ENCODE data around the gene OGDH. TPM values are rescaled to one million over a fixed set of nuclear protein-coding genes. Genes with fewer than 3 reads are reported as not detected.
"Not testable (repeated sequence)": the region's sequence is repeated elsewhere in the genome, so short reads cannot be mapped to it uniquely, and the experiment has no call there.

OGDH gene
- polyA plus RNA-seq (ENCODE audit: insufficient read length in 4 of 4), result 10 to 100 TPM; 86.3 to 99.6 (median 94.2) TPM

DNA sequence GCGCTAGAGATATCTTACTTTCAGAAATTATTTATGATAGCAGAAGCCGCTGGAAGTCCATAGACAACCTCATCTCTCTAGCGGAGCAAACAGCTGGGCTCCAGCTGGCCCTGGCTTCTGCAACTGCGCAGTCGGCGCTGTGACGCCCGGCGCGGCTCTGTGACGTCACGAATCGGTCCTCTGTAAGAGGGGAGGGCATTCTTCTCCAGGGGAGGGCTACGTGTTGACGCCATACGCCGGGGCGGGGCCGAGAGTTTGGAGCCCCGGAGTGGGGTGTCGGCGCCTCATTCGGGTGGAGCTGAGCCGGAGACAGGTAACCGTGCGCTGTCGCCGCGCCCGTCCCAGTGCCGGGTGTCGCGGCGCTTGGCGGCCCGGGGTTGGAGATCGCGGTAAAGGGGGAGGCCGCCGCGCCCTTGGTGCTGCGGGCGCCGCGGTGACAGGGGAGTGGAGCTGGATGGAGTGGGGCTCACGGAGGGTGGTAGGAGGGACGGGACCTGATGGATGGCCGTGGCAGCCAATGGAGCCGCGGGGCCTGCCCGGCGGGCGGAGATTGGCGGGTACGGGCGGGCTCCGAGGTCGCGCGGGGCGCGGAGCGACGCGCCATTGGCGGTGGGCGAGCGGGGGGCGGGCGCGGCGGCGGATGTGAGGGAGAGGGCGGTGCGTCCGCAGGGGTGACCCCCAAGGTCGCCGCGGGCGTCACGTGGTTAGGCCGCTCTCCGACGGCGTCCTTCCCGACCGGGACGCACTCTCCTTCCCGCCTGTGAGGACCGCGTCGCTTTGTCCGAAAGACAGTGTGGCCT is at the start of gene OGDH:
TSS of gene OGDH (plus strand) at position 287 of the 800 bp plus-strand sequence. CDS start 17,717 bp downstream, outside the sequence.
- DNase-seq (ENCODE audit: low read depth in 4 of 4, low spot score in 3 of 4), result peak; percentile 96 to 99 (median 98)

GRCh38 chr7:44557485-44557884 is 48.9 kb upstream of the OGDH start:
- DNase-seq (ENCODE audit: low read depth in 4 of 4, low spot score in 3 of 4), result no peak

GRCh38 chr7:44559485-44559884 is 46.9 kb upstream of the OGDH start:
- no peak for DNase-seq (ENCODE audit: low read depth in 4 of 4, low spot score in 3 of 4)

DNA sequence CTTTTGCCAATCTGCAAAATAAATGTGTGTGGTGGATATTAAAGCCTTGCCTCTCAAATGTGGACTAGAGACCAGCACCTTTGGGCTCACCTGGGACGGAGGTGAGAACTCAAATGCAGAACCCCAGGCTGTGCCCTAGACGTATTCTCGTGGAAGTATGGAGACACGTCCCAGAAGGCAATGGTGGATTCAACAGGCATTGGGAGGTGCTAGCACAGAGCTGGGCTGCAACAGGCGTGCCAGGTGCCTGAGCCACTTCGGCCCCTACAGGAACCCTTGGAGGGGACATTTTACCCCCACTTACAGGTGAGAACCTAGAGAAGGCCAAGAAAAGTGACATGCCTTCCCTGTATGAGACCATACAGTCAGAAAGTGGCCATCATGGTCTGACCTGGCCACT is 44.9 kb upstream of the OGDH start:
- DNase-seq (ENCODE audit: low read depth in 4 of 4, low spot score in 3 of 4), result no peak

DNA sequence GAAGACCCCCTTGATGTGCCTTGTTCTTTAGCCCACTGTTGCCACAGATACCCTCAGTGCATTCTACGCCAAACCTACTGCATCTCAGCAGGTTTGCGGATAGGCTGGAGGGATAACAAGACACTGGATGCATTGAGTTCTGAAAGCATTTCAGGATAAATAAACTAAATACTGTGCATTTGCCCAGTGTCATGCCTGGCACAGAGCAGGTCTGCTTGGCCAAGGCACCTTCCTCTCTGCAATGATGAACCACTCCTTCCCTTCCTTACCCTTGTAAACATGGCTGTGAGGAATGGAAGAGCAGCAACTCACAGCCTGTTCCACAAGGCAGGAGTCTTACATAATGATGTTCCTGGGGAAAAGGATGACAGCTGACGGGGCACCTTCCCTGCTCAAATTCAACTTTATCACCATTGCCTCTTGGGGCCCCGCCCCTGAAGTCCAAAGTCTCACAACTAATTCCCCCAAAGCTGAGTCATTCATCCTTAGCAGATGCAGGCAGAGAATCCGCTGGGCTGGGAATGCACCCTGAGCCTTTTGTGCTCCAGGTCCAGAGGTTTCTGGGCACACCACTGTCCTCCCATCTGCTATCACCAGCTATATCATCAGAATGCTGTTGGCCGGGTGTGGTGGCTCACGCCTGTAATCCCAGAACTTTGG is 44.3 kb upstream of the OGDH start:
- no peak for DNase-seq (ENCODE audit: low read depth in 4 of 4, low spot score in 3 of 4)

GRCh38 chr7:44562622-44562962 is 43.8 kb upstream of the OGDH start:
- not testable (repeated sequence) for DNase-seq (ENCODE audit: low read depth in 4 of 4, low spot score in 3 of 4)

DNA sequence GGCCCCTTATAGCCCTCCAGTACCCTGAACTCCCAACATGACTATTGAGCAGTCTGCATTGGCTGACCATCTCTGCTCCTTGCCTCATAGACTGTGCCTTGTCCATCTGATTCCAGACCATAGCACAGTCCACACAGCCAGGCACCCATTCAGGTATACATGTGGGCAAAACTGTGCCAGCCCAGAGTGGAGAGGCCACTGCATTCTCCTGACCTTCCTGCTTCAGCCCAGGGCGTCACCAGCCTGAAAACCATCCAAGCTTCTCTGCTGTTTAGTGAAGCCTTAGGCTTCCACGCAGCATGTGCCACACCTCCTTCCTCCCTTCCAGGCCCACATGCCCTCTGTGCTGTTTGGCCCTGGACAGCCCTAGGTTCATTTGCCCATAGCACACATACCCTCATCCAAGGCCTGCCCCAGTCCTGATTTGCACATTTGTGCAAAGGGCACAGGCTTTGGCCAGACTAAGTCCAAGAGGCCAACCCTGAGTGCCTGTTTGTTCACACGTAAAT is 43.2 kb upstream of the OGDH start:
- DNase-seq (ENCODE audit: low read depth in 4 of 4, low spot score in 3 of 4), result no peak

DNA sequence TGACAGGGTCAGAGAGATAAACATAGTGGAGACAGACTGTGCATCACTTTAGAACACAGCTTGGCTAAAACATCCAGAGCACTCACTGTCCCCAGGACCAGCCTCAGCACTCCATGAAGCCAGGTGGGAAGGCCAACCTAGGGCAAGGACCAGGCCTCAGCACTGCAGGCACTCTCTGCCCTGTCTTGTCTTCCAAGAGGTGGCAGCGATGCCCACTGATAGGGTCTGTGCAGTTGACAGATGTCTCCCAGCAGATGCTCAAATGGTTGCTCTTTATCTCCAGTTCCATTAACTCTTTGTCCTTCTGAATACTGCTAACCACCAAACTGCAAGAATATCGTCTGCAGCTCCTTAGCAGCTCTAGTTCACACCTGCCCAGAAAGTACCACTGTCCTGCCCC is 41.8 kb upstream of the OGDH start:
- DNase-seq (ENCODE audit: low read depth in 4 of 4, low spot score in 3 of 4), result no peak

GRCh38 chr7:44565097-44565794 is 41.2 kb upstream of the OGDH start:
- no peak for DNase-seq (ENCODE audit: low read depth in 4 of 4, low spot score in 3 of 4)

- no peak for DNase-seq (ENCODE audit: low read depth in 4 of 4, low spot score in 3 of 4)
Measured at GRCh38 chr7:44565795-44566559, 40.5 kb upstream of the OGDH start.

DNA sequence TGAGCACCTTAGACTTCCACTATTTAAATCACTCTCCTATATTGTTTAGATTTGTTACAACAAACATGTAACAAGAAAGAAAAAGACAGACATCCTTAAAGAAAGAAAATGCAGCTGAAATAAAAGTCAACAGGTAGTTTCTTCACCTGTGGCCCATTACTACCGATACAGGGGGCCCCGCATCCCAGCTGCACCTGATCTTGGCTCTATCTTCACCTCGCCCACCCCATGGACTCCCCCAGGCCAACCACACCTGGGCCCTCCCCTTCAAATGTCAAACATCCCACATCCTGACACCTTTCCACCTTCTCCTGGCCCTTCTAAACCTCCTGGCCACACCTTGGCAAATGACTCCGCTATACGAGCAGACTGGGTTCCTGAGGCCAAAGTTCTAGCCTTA is 39.7 kb upstream of the OGDH start:
- DNase-seq (ENCODE audit: low read depth in 4 of 4, low spot score in 3 of 4), result no peak

DNA sequence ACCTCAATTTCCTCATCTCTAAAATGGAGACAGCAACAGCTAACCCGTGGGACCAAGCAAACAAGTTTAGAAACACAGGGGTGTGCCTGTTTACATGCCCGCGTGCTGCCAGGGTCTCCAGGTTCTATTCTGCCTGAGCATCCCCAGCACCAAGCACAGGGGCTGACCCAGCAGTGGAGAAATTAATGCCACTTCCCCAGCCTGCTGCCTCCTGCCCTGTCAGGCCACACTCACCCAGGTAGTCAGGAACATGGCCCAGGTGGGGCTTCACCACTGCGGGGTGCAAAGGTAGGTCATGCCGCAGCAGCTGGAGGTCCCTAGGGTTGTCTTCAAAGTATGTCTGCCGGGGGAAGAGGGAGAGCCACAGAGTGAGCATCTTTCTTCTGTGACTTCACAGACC is 38.5 kb upstream of the OGDH start:
- DNase-seq (ENCODE audit: low read depth in 4 of 4, low spot score in 3 of 4), result no peak

GRCh38 chr7:44568771-44569560 is 37.5 kb upstream of the OGDH start:
- no peak for DNase-seq (ENCODE audit: low read depth in 4 of 4, low spot score in 3 of 4)

DNA sequence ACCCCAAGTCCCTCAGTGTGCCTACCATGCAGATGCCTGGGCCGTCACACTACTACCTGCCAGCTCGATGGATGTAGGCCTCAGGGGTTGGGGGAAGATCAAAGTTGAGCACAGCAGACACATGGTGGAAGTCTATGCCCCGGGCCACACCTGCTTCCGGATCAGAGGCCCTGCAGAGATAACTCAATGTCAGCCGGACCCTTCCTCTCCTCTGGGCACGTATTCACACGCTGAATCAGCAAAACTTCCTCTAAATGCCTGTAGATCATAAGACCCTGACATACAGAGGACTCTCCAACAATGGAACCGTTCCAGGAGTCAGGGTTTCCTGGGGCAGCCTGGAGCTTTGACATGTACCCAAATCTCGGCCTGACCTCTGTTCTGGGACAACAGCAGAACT is 36.5 kb upstream of the OGDH start:
- DNase-seq (ENCODE audit: low read depth in 4 of 4, low spot score in 3 of 4), result no peak

DNA sequence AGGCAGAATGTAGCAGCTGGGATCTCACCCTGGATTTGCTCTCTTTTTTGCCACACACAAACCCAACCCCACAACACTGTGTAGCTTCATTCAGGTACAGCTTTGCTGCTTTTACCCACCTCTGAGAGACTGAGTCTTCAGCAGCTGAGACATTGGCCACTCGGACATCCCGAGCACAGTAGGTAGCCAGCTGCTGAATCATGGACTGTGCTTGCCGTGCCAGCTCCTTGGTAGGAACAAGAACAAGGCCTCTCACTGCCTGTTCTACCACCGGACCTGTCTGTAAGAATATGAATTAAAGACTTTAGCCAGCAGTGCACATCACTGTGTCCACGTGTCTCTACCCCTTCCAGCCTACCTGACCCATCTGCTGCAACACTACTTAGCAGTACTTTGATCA is 33.7 kb upstream of the OGDH start:
- DNase-seq (ENCODE audit: low read depth in 4 of 4, low spot score in 3 of 4), result no peak

- DNase-seq (ENCODE audit: low read depth in 4 of 4, low spot score in 3 of 4), result peak; percentile 86 to 92 (median 88)
Measured at GRCh38 chr7:44573464-44574286, 32.8 kb upstream of the OGDH start, which contains the start of gene DDX56. Gene DDX56, minus strand, starts transcription at chr7:44573908. Its CDS starts 13 bp downstream, at chr7:44573895.

- no peak for DNase-seq (ENCODE audit: low read depth in 4 of 4, low spot score in 3 of 4)
Measured at GRCh38 chr7:44574287-44574872, 32.0 kb upstream of the OGDH start.

DNA sequence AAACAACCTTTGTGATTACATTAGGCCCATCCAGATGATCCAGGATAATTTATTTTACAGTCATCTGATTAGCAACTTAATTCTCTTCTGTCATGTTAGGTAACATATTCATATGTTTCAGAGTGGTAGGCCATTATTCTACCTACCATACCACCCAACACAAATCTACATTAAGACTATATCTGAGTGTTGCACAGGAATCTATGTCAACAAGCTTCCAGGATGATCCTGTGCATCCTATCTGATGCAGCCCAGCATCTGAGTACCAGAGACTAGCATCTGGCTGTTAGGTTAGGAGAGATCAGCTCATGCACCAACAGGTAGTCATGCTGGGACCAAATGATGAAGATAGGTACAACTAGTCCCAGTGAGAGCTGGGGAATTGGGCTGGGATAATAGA is 31.4 kb upstream of the OGDH start:
- DNase-seq (ENCODE audit: low read depth in 4 of 4, low spot score in 3 of 4), result no peak

All from right renal pelvis (tissue), 4 donors.